NCI-H1105 treated with DMSO at 0.1 percent for 48 hours (cell line): ENCODE measurements around the gene HOXB3.

ENCODE experiments used
- DNase-seq: peaks from one replicate; lab custom pipeline; 2025; lab: John Stamatoyannopoulos, UW

Gene HOXB3

GRCh38 chr17:48569674-48570324 is 20.2 kb downstream of the HOXB3 start:
- DNase-seq = no peak

DNA sequence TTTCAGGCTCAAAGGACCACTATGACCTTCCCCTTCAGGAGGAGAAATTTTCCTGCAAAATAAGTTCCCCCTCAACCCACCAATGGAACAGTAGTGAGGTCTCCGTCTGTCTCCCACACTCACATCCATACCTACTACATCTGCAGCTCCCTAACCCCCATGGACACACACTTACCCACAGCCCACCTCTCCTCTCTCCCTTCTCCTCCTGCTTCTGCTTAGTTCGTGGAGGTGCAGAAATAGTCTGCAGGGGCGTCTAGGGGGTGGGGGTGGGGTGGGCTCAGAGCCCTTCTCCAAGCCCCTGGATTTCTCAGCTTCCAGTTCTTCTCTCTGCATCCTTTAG is 20.8 kb downstream of the HOXB3 start:
- no peak for DNase-seq

GRCh38 chr17:48568499-48569239 is 21.4 kb downstream of the HOXB3 start:
- DNase-seq = peak; percentile 45

GRCh38 chr17:48567646-48568354 is 22.2 kb downstream of the HOXB3 start:
- DNase-seq = no peak

GRCh38 chr17:48567209-48567608 is 22.8 kb downstream of the HOXB3 start:
- no peak for DNase-seq

GRCh38 chr17:48566717-48567116 is 23.3 kb downstream of the HOXB3 start:
- DNase-seq = no peak

GRCh38 chr17:48565925-48566710 is 23.9 kb downstream of the HOXB3 start:
- DNase-seq = no peak

GRCh38 chr17:48565022-48565554 is 25.0 kb downstream of the HOXB3 start:
- DNase-seq = no peak

DNA sequence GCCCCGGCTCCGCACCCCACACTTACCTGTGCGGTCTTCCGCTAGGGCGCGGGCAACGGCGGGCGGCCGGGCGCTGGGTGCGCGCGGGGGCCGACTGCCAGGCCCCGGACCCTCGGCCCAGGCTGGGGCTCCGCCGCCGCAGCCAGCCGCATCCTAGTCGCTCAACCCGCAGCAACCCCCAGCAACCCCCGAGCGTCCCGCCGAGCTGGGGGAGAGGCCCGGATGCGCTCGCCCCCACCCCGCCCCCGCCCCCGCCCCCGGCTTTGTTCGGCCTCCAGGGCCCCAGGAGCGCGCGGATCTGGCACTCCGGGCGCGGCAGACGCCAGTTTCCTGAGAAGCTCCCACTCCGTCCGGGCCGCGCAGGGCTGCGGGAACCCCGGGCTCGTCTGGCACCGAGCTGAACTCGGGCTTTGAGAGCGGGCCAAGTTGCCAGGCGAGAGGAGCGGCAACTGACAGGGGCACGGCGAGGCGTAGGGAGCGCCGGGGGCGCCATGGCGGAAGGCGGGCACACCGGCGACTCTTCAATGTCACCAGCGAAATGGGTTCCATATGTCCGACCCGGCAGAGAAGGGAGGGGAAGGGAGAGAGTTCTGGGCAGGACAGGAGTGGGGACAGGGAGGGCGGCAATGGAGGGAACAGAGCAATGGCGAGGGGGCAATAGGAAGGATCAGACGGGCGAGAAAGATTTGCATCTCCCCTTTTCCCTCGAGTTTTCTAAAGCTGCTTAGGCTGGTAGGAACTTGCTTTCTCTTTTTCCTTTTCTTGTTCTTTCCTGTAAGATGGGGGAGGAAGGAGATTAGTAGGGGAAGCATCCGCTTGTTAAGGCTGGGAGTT is 25.6 kb downstream of the HOXB3 start:
- peak; percentile 24 for DNase-seq

- DNase-seq = no peak
Observed at GRCh38 chr17:48563867-48564187, 26.2 kb downstream of the HOXB3 start.

GRCh38 chr17:48563385-48563838 is 26.6 kb downstream of the HOXB3 start:
- DNase-seq = no peak

GRCh38 chr17:48562934-48563333 is 27.1 kb downstream of the HOXB3 start:
- DNase-seq = no peak

DNA sequence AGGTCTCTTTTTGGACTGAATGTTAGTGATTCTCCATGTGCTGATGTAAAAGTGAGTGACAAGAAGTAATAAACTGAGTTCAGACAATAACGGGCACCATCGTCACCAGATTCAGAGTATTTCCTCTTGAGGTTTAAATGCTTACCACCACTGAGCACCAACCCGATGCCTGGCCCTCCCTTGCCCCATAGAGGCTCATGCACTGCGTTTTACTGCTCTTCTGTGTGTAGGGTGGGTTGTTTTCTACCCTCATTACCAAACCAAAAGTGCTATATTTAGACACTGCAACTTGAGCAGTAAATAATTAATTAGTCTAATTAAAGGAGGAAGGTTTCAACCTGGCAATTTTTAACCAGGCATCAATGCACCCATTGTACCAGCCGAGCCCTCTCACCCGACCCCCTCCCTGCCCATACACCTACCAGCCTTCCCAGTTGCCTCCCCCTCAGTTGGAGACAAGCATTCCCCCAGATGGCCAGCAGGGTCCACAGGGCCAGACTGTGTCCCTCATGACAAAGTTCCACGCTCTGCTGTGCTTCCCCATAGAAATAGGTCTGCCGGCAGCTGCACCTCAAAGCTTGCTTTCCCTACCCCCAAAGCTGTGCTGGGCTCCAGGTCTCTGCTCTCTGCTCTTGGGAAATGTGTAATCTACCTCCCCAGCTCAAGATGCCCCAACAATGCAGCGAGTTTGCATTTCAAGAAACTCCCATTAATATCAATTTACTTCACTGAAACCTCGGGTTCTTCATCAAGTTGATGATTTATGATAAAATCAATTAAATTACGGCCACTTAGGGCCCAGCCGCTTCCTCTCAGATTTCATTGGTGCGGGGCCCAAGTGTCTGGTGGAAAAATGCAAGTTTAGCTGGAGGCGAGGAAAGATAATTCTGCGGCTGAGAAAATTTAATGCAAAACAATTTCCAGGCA is 27.9 kb downstream of the HOXB3 start:
- DNase-seq = no peak

DNA sequence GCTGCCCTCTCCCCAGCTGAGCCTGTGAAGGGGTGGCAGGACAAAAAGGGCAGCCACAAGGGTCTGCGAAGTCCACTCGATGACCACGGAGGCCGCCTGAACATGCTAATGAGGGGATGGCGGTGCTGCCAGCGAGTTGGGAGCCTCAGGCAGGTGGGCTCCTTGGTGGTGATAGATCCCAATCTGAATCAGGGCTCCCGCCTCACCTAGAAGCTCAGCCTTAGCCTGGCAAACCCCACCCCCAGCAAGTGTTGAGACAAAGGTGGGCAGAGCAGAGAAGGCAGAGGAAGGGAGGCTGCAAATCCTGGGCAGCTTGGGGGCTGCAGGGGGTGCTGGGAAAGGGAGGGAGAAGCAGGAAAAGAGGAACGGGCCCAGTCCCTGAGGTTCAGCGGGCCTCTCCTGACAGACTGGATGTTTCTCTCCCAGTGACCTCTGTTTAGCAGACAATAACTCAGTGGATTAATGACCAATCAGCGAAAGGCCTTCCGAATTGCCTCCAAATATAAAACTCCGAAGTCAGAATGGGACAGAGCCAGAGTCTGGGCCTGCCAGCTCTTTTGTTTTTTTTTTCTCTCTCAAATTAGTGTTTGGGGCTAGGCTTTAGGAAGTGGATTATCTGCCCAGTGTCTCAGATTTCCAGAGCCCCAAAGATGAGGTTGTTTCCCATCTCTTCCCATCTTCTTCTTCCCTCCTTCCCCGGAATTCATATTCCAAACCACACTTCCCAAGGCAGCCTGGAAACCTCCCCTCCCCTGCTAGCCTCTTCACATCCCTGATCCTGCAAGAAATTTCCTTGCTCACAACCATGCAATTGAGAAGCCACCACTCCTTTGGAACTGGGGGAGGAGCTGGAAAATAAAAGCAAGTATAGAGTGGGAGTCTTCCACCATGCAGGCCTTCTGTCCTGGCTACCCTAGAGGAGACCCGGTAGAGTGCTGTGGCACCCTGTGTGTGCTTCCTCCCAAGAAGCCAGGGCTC is 29.9 kb downstream of the HOXB3 start:
- DNase-seq = no peak

DNA sequence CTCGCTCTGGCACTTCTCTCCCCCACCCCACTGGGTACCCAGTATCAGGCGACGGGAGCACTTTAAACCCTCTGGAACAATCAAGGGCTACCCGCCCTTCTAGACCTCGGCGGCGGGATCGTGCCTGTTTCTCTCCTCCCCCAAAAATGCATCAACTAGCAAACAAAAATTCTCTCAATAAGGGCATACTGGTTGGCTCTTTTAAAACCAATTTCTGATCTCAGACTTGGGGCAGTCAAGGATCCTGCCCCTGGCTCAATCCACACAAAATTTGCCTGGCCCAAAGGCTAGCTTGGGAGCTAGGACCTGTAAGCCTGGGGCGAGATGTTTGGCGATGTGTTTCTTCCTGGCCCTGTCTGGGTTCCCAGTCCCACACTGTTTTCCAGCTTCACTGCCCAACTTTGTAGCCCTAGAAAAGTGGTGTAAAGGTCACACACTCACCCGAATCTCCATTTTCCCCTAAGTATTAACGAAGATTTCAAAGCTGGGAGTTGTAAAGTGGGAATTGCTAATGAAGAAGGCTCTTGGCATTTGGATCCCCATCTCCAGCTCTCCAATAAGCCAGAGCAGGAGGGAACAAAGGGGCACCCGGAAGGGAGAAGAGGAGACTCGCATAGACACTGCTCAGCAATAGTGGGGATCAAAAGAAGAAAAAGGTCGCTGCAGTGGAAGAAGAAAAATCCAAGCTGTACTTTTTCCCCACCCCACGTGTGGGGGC is 30.8 kb downstream of the HOXB3 start:
- no peak for DNase-seq

GRCh38 chr17:48558831-48559121 is 31.3 kb downstream of the HOXB3 start:
- DNase-seq = no peak

- no peak for DNase-seq
Observed at GRCh38 chr17:48558057-48558830, 31.8 kb downstream of the HOXB3 start.
